Renal cortical epithelial cell (primary cell): ENCODE results near the gene LRRC71. TPM values are rescaled to one million over a fixed set of nuclear protein-coding genes. Genes with fewer than 3 reads are reported as not detected.

Experiments used
- DNase-seq: peaks from one replicate; pipeline ENCODE4 v3.0.0-alpha.2; 2011; ENCODE audit warnings: low read depth
- total RNA-seq: library from RNA; depleted of rRNA; stranded (reverse); fragments of >200 nt; gene quantifications from 2 replicates; pipeline ENCODE4 v1.2.3, GENCODE V29; 2014

LRRC71 gene
- total RNA-seq, 1 donor from 2014 or later: not detected

- DNase-seq: no peak
Measured at GRCh38 chr1:156947127-156947526, 26.7 kb downstream of the LRRC71 start.

DNA sequence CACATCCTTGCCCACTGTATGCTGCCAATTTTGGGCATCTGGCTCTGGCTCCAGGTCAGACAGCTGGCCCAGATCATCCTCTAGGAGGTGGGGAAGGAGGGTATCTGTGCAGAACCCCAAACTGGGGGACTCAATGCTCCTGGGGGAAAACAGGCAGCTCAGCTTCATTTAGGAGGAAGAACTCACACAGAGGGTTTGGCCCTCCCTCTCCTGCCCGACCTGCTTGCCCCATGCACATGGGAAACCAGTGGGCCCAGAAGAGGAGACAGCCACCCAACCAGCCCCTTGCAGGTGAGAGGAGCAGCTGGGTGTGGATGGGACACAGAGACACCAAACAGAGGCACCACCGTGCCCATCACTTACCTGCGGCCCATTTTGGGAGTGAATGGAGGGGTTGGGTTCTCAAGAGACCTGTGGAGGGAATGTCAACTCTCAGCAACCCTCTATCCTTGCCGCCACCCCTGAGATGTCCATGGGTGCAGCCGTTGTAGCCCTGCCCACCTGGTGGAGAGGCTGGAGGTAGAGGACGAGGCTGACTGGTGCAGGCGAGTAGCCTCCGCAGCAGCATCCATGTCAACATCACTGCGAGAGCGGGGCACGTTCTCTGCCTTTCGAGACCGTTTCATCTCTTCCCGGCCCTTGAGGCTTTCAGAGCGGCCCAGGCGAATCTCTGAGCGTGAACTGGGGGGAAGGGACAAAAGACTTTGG is 27.5 kb downstream of the LRRC71 start:
- DNase-seq: no peak

- no peak for DNase-seq
Measured at GRCh38 chr1:156948708-156949107, 28.3 kb downstream of the LRRC71 start.

DNA sequence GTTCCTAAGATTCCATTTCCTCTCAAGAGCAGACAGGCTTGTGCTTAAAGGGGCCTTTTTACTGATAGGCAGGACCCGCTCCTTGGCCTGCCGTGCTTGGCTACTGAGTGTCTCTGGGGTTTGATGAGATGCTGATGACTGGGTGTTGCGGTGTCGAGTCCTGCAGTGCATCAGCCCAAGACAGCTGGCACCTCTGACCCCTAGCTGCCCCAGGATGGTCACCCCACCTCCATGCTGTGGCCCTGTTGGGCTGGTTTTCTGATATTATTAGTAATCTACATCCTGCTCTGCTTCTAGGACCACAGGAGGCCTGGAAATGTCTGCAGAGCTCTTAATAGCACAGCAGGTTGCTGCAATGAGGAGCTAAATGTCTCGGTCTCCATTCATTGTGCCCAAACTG is 28.7 kb downstream of the LRRC71 start:
- DNase-seq: no peak

GRCh38 chr1:156951371-156951770 is 30.9 kb downstream of the LRRC71 start:
- no peak for DNase-seq

- DNase-seq: no peak
Measured at GRCh38 chr1:156953571-156953970, 33.1 kb downstream of the LRRC71 start.

GRCh38 chr1:156956333-156956732 is 35.9 kb downstream of the LRRC71 start:
- no peak for DNase-seq

DNA sequence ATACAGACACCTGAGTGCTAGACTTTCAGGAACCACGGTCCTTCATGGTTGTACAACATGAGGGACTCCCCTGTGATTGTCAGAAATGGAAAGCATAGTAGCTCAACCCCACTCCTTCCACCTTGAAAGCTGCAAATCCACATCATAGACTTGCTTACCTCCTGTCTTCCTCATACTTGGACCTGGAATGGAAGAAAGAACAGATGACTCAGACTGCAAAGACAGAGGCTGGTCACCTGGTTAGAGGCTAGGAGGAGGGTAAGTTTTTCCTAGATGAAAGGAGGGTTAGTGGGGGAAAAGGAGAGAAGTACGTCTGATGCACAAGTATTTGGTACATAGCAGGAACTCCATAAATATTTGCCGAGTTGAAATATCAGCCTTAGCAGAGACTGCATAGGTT is 37.2 kb downstream of the LRRC71 start:
- peak; percentile 31 for DNase-seq

- DNase-seq: no peak
Measured at GRCh38 chr1:156958247-156958714, 37.8 kb downstream of the LRRC71 start.

DNA sequence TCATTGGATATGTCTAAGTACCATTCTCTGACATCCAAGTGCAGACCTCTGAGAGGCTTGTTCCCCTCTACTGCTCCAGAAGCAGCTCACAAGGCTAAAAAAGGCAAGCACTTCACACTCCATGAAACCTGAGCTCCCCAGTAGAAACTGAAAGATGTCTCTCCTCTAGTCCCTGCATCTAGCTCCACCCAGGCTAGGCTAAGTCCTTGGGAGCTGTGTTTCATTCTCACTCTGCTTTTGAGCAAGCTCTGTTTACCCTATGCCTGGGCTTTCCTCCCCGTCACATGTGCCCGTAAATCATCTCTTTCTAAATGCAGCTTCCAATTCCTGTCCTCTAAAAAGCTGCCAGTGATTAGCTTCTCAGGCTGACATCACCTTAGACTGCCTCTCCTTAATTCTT is 39.0 kb downstream of the LRRC71 start:
- no peak for DNase-seq

GRCh38 chr1:156959925-156960324 is 39.5 kb downstream of the LRRC71 start:
- DNase-seq: no peak

GRCh38 chr1:156961709-156962108 is 41.3 kb downstream of the LRRC71 start:
- no peak for DNase-seq

GRCh38 chr1:156963621-156964020 is 43.2 kb downstream of the LRRC71 start:
- DNase-seq: no peak

DNA sequence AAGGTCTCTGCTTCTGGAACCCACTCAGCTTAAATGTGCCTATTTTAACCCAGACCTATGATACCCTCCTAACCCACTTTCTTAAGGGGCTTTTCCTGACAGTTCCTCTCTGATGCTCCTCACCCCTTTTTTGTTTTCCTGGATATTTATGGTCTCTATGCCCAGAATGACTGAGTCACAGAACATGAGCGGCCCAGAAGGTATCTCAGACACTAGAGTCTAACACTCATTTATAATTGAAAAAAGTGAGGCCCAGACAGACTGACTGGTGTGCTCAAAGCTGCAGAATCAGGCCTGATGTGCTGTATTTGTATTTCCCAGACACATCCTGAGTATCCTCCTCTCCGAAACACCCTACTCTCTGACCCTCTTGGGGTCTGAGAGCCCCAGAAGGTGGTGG is 44.0 kb downstream of the LRRC71 start:
- no peak for DNase-seq

DNA sequence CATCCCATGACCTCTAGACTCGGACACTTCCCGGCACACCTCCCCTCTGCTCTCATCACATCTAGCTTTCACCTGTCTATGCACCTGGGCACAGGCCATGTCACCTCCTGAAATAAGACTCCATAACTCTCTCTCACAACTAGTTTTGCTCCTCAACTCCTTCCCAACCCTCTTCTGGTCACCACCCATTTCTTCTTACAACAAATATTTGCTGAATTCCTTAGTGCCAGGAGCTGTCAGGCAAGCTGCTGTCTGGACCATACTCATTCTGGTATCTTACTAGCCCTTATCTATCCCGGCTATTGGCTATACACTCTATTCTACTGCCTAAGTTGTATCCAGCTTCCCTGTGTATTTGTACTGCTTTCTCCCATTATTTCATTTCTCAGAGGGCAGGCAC is 49.1 kb downstream of the LRRC71 start:
- no peak for DNase-seq

DNA sequence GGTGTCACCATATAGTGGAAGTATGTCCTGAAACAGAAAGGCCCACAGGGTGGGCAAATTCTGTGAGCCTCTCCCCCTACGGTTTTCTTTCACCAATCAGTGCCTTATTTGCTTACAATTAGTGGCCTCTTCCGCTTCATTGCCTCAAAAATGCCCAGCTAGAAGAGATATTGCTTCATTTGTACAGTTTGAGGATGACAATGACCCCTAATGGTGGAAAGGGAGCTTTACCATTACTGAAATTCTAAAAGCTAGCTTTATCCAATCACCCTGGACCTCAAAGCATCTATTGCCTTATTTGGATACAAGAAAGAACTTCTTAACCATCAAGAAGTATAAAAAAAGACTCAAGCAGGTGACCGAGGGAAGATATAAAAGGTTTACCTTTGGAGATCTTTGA is 49.6 kb downstream of the LRRC71 start:
- DNase-seq: peak; percentile 28

DNA sequence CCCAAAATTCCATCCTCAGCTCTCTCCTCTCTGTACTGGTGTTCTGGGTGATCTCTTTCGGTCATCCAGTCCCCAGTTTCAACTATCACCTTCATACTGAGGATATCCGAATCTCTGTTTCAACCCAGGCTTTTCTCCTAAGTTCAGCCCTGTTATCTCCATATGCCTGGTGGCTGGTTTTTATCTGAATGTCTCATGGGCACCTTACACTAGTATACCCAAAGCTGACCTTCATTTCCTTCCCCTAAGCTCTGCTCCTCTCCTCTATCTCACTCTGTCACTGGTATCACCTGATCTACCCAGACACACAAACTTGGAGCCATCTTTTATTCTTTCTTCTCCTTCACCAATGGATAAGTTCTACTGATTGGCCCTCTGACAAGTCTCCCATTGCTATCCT is 53.0 kb downstream of the LRRC71 start:
- no peak for DNase-seq

DNA sequence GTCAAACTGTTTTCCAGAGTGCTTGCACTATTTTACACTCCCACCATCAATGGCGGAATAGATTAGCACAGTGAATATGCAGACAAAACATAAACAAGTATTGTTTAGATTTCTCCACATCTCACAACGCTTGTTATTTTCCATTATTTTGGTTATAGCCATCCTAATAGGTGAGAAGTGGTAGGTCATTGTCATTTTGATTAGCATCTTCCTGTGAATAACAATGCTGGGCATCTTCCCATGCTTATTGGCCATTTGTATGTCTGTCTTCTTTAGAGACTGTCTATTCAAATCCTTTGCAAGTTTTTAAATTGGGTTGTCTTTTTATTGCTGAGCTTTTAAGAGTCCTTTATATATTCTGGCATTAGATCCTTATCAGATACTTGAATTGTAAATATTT is 54.7 kb downstream of the LRRC71 start:
- DNase-seq: no peak

- DNase-seq: no peak
Measured at GRCh38 chr1:156980551-156980950, 60.1 kb downstream of the LRRC71 start.

Other genes starting within 250 kb of the LRRC71 start
- 1.0 and 1.6 TPM in 2 replicates for gene NES, start 243.2 kb upstream of the LRRC71 start, total RNA-seq
- gene CRABP2, start 215.0 kb upstream of the LRRC71 start, total RNA-seq: 1.4 and 8.3 TPM in 2 replicates
- gene METTL25B, start 192.2 kb upstream of the LRRC71 start, total RNA-seq: 5.2 and 11.5 TPM in 2 replicates
- 6.3 and 10.3 TPM in 2 replicates for gene ISG20L2, start 191.9 kb upstream of the LRRC71 start, total RNA-seq
- 26.3 and 40.8 TPM in 2 replicates for gene MRPL24, start 179.5 kb upstream of the LRRC71 start, total RNA-seq
- 249 and 383 TPM in 2 replicates for gene HDGF, start 169.0 kb upstream of the LRRC71 start, total RNA-seq
- 9.4 and 26.2 TPM in 2 replicates for gene PRCC, start 153.1 kb upstream of the LRRC71 start, total RNA-seq
- 0.30 TPM in 1 of 2 replicates, not detected in the other for gene SH2D2A, start 103.8 kb upstream of the LRRC71 start, total RNA-seq
- not detected in 2 replicates for gene INSRR, start 61.5 kb upstream of the LRRC71 start, total RNA-seq
- gene NTRK1, start 59.8 kb upstream of the LRRC71 start, total RNA-seq: not detected in 2 replicates
- 2.1 and 3.9 TPM in 2 replicates for gene PEAR1, start 26.9 kb upstream of the LRRC71 start, total RNA-seq
- gene ARHGEF11, start 125.1 kb downstream of the LRRC71 start, total RNA-seq: 13.0 and 31.4 TPM in 2 replicates
- not detected in 2 replicates for gene ETV3L, start 179.2 kb downstream of the LRRC71 start, total RNA-seq
- 10.9 and 15.6 TPM in 2 replicates for gene ETV3, start 217.8 kb downstream of the LRRC71 start, total RNA-seq